Stimulated activated CD4-positive, alpha-beta T cell treated with anti-CD3 and anti-CD28 coated beads, Interleukin-2, amount 100 ng/mL, for 4 hours (primary cell): ENCODE data around the gene MDP1.
A peak's percentile ranks its signal among the peaks of the same experiment; 100 is the strongest.
"Not testable (repeated sequence)": the region's sequence is repeated elsewhere in the genome, so short reads cannot be mapped to it uniquely, and the experiment has no call there.

Source experiments
- DNase-seq: peaks from one replicate; pipeline ENCODE4 v3.0.0-alpha.2; 2020; ENCODE audit warnings: low read depth

Gene MDP1

GRCh38 chr14:24231263-24232120, 15.6 kb upstream of the MDP1 start:
- DNase-seq, result no peak

DNA sequence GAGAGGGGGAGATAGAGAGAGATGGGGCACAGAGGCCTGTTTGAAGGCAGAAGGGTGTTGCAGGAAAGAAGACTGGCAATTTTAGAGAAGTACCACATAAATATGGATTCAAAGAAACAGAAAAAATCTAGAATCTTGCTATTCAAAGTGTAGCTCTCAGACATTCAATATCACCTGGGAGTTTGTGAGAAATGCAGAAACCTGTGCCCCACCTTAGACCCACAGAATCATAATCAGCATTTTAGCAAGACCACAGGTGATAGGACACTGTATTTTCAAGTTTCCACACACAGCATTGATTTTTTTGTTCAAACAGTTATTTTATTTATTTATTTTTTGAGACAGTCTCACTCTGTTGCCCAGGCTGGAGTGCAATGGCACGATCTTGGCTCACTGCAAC, 13.0 kb upstream of the MDP1 start:
- DNase-seq, result no peak

- DNase-seq, result no peak
Measured at GRCh38 chr14:24226473-24226872, 10.6 kb upstream of the MDP1 start.

GRCh38 chr14:24224618-24225071, 8.8 kb upstream of the MDP1 start:
- DNase-seq, result no peak

DNA sequence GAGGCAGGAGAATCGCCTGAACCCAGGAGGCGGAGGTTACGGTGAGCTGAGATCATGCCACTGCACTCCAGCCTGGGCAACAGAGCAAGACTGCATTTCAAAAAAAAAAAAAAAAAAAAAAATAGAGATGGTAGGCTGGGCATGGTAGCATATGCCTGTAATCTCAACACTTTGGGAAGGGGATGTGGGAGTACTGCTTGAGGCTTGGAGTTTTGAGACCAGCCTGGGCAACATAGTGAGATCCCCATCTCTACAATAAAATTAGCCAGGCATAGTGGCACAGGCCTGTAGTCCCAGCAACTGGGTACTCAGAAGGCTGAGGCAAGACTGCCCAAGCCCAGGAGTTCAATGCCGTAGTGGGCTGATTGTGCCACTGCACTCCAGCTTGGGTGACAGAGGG, 7.1 kb upstream of the MDP1 start:
- DNase-seq, result not testable (repeated sequence)

- DNase-seq, result no peak
Measured at GRCh38 chr14:24219521-24219920, 3.7 kb upstream of the MDP1 start.

DNA sequence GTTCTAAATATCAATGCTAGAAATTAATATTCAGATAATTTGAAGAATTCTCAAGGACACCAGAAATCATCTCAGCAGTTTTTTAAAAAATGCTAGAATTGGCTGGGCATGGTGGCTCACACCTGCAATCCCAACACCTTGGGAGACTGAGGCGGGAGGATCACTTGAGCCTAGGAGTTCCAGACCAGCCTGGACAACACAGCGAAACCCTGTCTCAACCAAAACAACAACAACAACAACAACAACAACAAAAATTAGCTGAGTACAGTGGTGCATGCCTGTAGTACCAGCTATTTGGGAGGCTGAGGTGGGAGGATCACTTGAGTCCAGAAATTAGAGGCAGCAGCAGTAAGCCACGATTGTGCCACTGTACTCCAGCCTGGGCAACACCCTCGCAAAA, 3.2 kb upstream of the MDP1 start:
- no peak for DNase-seq

DNA sequence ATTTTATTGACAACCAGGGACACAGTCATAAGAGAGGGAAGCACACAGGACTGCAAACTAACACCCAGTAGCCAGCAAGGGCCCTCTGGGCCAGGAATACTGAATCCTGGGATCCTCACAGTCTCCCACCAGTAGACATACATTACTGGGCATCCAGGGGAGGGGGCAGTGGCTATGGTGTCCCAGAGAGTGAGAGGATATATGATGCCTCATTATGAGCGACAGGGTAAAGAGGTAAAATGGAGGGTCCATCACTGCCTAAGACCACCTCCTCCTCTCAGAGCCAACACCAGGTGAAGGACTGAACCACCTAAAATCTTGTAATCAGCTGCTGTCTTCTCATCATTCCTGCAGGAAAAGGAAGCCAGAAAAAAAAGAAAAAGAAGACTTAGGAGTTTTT, 1.0 kb upstream of the MDP1 start:
- not testable (repeated sequence) for DNase-seq

- no peak for DNase-seq
Measured at GRCh38 chr14:24216345-24216699, 456 bp upstream of the MDP1 start.

DNA sequence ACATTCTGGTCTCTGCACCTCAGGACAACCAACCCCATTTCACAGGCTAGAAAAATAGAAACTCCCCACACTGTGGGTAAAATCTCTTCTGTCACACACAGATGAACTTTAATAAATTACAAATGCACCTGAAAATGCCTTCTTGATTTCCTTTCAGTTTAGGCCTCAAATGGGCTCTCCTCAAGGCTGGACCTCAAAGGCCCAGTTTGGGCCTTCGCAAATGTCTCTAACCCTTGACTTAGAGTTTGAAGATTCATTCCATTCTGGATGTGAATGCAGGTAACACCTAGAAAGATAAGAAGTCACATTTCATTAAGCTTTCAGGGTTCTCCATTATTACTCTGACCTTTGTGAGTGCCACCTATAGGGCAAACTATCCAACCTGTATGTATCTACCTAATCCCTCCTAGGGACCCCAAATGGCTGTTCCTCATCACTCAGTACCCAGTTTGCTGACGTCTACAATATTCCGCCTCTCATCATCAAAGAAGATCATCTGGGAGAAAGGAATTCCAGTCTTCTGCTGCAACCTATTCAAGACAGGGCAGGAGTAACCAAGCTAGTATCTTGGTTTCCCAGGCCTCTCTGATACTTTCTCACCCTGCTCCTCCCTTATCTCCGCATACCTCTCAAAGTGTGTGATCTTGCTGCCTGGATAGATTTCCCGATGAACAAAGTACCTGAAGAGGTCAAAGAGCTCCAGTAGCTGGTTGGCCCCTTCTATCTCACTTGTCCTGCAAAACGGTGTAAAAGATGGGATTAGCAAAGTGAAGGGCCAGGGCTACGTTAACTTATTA, 1.8 kb downstream of the MDP1 start:
- DNase-seq, result no peak

DNA sequence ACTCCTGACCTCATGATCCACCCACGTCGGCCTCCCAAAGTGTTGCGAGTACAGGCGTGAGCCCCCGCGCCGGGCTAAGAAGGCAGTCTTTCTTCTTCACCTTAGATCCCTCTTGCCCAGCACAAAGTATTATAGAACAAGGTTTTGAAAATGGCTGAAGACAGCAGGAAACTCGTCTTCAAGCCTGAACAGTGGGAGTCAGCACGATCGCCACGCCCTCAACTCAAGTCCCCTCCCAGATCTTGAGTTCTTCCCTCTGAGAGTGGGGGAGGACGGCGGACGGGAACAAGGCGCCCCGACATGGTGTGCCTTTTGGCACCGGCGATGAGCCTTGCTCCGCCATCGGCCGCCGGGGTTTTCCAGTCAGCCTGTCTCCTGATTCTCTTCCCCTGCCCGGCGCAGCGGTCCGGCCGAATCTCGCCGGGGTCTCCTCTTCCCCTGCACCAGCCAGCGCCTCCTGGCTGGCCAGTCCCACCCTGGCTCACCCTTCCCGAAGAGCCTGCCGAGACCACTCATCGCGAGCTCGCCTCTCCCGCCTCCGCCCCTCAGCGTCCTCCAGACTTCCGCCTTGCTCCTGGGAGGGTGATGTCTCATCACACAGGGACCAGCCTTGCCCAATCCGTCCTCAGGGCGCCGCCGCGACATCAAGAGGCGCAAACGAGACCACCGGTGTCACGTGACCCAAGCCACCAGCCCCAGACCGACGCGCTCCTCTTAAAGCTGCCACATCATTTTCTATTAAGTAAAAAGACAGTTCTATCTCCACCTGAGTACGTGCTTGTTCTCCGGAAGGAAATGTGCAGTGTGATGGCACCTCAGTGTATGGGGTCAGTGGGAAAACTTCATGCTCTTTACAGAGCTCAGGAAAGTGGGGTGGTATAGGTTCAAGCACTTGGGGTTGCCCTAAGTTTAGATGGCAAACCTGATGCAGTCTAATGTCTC, 2.7 kb downstream of the MDP1 start, which contains the start of gene CHMP4A:
TSS of gene CHMP4A (minus strand) at position 565 of the 942 bp plus-strand sequence. CDS start at position 516, 49 bp downstream.
- peak; percentile 91 for DNase-seq

- no peak for DNase-seq
Measured at GRCh38 chr14:24211311-24211710, 4.6 kb downstream of the MDP1 start.

DNA sequence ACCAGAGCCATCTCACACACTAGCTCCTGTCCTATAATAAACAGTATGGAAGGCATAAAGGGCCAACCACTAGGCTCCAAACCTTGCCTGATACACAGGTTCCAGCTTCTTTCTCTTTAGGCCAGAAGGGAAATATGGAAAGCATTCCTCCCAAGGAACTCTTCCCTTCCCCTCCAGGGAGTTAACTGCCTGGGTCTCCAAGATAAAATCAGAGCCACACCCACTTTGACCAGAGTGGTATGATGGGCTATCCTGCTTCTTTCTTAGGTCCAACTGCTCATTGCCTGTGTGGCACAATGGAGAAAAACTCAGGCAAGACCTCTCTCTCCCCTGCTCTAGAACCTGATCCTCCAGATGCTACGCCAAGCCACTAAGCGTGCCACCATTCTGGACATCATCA, 8.2 kb downstream of the MDP1 start:
- DNase-seq, result no peak

- DNase-seq, result no peak
Measured at GRCh38 chr14:24207104-24207551, 8.7 kb downstream of the MDP1 start.

DNA sequence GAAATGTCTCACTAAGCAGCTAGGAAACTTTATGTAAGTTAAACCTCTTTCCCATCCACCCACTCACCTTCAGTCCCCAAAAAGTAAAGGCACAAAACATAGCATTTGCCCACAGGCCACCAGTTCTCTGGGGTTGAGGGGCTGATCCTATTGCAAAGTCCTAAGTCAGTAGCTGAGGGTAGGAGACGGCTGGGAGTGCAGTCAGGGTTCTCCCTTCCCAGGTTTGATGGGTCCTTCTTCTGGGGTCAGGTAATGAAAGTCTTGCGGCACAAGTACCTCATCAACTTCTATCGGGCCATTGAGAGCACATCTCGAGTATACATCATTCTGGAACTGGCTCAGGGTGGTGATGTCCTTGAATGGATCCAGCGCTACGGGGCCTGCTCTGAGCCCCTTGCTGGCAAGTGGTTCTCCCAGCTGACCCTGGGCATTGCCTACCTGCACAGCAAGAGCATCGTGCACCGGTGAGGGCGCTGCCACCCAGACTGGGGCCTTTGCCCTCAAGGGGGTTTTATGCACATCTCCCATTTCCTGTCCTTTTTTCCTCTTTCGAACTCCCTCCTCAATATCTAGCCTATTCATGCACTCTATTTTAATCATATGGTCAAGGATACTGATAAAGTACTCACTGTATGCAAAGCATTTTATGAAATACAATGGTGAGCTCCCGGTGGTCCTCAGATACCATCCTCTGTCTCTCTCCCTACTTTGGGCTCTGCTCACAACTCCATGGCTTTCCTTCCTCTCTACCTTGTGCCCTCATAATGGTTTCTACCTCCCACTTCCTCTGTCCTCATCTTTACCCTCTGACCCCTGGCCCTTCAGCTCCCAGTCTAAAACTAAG, 9.4 kb downstream of the MDP1 start:
- DNase-seq, result no peak

DNA sequence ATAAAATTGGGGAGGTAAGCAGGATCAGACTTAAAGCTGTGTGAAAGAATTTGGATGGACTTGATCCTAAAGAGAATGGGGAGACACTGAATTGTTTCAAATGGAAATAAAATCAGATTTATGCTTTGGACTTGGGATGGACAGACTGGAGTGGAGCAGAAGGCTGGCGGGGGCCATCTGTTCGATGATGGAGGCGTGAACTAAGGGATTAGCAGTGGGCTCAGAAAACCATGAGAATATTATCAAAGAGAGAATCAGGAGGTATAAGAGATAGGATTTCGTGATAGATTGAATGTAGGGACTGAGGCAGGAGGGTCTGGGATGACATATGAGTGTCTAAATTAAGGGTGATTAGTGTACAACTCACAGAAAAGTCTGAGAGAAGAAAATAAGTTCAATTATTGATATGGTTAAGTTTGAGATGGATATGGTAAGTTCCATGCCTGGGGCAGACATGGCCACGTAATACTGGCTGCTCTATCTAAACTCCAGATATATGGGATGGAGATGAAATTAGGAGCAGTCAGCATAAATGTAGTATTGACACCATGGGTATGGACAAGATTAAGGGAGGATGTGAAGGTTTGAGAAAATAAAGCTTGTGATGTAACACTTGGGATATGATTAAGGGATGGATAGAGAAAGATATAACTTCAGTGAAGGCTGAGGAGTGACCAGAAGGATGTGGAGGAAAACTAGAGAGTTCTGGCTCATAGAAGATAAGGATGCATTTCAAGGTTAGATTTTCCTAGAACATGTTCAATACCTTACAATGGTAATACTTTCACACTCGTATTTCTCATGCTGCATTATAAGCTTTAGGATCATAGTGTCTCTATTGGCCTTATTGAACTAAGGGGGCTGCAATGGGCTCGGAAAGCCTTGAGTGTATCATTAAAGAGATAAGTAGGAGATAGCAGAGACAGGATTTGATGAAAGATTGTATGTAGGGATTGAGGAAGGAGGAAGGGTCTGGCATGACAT, 11.4 kb downstream of the MDP1 start:
- DNase-seq, result no peak

- not testable (repeated sequence) for DNase-seq
Measured at GRCh38 chr14:24203249-24203886, 12.5 kb downstream of the MDP1 start.

- not testable (repeated sequence) for DNase-seq
Measured at GRCh38 chr14:24202538-24202937, 13.3 kb downstream of the MDP1 start.
